SH-SY5Y (cell line): ENCODE measurements around the gene ABCA10.

ENCODE experiments used
- GATA2 ChIP-seq: IDR thresholded peaks from 2 replicates; pipeline ENCODE4 v1.6.1; 2011; ENCODE audit warnings: mild to moderate bottlenecking, low read depth, low read length
- GATA3 ChIP-seq: IDR thresholded peaks from 2 replicates; pipeline ENCODE4 v1.6.1; 2011; ENCODE audit warnings: low read depth, mild to moderate bottlenecking, low read length, moderate library complexity

ABCA10 gene

GRCh38 chr17:69208640-69209039 lies 20.0 kb downstream of the ABCA10 start:
- TF ChIP-seq GATA2 (no peak), GATA3 (no peak)

DNA sequence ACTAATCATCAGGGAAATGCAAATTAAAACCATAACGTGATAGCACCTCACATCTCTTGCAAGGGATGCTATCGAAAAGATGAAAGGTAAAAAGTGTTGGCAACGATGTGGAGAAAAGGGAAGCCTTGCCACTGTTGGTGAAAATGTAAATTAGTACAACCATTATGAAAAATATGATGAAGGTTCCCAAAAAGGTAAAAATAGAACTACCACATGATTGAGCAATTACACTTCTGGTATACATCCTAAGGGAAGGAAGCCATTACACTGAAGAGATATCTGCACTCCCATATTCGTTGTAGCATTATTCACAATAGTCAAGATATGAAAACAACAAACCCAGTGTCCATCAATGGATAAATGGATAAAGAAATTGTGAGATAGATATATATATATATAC lies 21.5 kb downstream of the ABCA10 start:
- TF ChIP-seq GATA2 = no peak
- TF ChIP-seq GATA3 = no peak

DNA sequence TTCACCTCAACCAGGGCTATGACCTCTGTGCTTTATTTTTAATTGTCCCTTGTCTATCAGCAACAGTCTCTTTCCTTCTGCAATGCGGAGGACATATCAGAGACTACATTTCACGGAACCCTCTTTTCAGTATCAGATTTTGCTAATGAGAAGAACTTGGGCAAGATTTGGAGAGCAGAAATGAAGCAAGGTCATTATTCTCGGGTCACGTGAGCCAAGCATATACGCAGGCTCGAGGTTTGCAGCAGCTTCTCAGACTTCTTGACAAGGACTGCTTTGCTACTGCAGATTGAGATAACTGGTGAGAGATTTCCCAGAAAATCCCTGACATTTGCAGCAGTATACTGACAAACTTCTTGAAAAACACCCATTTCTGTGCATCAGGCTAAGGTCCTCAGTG lies 30.4 kb downstream of the ABCA10 start:
- TF ChIP-seq GATA3 (no peak), GATA2 (no peak)

DNA sequence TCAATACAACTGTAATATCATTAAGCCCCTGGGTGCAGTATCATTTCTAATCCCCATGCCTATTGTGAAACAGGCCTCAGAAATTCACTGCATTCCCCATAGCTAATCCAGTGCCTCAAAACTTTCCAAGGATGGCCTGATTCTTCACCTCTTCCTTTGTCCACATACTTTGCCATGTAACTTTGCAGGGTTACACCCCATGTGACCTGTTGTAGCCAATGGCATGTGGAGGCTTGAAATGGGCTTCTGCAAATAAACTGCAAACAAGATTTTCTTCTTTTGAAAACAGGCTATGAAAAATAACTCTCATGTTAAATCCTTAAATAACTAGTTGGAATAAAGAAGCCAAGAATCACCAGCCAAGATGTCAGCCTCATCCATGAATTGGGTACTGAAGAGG lies 35.9 kb downstream of the ABCA10 start:
- TF ChIP-seq GATA3 (no peak), GATA2 (no peak)

DNA sequence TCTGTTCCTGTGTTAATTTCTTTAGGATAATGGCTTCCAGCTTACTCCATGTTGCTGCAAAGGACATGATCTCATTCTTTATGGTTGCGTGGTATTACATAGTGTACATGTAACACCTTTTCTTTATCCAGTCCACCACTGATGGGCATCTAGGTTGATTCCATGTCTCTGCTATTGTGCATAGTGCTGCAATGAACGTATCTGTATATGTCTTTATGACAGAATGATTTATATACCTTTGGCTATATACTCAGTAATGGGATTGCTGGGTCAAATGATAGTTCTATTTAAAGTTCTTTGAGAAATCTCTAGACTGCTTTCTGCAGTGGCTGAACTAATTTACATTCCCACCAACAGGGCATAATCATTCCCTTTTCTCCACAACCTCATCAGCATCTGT lies 39.8 kb downstream of the ABCA10 start:
- TF ChIP-seq GATA2 (no peak), GATA3 (no peak)

DNA sequence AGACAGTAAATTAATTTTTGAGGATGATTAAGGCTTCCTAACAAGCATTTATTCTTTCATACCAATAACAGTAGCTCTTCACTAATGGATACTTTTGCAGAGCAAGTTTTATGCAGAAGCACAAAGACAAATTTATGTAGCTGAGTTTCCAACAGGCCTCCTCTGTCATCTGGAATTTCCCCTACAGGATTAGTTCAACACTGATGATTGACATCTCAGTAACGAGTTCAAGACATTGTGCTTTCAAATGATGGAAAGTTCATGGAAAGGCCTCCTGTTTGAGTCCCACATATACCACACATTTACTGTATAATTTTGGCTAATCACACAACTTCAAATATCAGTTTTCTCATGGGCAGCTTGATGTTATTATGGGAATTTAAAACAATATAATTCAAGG lies 40.6 kb downstream of the ABCA10 start:
- TF ChIP-seq GATA3 = no peak
- TF ChIP-seq GATA2 = no peak

- TF ChIP-seq GATA3 (no peak), GATA2 (no peak)
Observed at GRCh38 chr17:69187294-69187693, 41.3 kb downstream of the ABCA10 start.

DNA sequence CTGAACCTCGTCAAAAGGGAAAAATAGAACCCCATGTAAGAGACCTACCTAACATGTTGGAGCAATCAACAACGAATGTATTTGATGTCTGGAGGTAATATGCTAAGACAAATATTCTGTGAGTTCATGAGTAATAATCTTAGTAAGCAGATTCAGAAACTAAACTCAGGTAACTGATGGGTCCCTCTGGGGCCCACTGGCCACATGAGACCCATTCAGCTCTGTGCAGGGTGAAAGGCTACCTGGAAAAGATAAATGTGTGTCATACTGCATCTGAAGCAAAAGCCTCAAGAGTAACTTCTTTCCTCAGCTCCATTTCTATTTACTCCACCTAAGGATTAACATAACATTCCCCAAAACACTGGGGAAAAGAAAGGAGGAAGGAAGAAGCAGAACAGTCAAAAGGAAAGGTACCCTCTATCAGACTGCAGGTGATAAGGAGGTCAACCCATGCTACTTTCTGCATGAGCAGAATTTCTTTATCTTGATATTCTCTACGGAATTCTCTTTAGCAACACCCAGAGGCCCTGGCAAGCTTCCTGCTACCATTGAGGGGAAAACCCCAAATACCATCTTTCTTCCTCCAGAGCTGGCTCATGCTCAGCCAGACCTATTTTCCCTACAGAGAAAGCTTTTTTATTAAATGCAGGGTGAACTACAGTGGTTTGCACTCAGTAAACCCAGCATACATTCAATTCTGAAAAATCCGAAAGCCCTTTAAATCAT lies 49.2 kb downstream of the ABCA10 start:
- no peak for TF ChIP-seq GATA2
- no peak for TF ChIP-seq GATA3

DNA sequence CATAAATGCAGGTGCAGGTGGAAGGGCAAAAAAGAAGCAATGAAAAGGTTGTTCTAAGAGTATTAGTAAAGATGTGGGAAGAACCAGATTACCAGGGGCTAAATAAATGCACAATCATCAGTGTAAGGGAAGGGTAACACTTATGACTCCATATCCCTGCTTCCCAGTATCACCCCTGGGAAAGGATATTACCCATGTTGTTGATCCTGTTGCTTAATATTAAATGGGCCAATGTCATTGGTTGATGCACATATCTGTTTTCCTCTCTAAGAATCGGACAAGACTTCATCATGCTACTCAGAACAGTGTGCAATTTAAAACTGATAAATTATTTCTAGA lies 52.2 kb downstream of the ABCA10 start:
- no peak for TF ChIP-seq GATA2
- no peak for TF ChIP-seq GATA3

DNA sequence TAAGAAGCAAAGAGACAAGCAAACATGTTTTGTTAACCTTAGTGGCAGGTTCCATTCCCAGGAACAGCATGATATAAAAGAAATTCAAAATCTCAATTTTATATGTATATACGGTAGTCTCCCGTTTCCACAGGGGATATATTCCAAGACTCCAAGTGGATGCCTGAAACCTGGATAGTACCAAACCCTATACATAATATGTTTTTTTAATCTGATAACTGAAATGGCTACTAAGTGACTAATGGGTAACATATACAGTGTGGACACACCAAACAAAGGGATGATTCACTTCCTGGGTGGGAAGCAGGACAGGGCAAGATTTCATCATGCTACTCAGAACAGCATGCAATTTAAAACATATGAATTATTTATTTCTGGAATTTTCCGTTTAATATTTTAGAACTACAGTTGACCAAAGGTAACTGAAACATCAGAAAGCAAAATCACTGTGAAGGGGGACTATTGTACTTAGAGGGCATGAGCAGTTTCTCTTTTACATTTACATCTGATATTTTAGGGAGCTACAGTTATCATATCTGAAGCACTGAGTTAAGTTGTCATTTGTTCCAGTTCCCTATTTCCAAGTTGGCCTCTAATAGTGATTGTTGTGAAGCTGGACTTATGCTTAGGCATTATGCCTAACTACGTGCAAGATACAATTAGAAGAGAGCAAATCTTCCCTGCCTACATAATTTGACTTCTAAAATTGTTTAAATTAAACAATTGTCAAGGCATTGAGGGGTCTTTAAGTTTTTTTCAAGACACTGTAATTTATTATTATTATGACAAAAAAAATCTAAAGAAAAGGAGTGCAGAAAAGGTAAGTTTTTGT lies 52.8 kb downstream of the ABCA10 start:
- TF ChIP-seq GATA3 (no peak), GATA2 (no peak)

DNA sequence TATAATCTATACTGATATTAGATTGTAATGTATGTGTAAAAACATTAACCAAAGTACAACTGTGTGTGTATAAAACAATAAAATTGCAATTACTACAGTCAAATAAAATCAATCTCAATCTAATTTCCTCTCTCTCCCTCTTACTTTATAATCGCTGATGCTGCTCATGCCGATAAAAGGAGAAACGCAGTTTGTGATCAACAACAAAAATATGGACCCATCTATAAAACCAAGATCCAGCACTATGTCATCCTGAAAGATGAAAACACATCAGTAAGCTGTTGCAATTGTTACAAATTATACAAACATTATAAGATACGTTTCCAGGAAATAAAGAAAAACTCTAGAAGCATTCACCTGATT lies 53.4 kb downstream of the ABCA10 start:
- TF ChIP-seq GATA2 (no peak), GATA3 (no peak)

- no peak for TF ChIP-seq GATA2
- no peak for TF ChIP-seq GATA3
Observed at GRCh38 chr17:69173118-69173517, 55.5 kb downstream of the ABCA10 start.

- TF ChIP-seq GATA3 (no peak), GATA2 (no peak)
Observed at GRCh38 chr17:69170377-69170776, 58.2 kb downstream of the ABCA10 start.

GRCh38 chr17:69166957-69167356 lies 61.7 kb downstream of the ABCA10 start:
- TF ChIP-seq GATA2 (no peak), GATA3 (no peak)

DNA sequence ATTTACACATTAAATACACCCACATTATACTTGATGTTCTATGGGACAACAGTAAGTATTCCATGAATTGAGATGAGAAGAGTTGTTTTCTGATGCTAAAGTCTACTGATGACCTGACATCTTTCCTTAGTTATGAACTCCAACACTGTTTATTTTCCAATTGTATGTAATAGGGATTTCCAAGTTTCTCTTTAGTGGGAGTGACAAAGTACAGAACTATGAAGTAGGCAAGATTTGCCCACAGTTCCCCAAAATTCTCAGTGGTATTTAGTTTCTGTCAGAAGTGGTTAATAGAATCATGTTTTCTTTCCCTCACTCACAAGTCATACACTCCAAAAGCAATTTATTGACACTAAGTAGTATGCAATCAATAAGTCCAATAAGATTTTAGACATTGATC lies 64.4 kb downstream of the ABCA10 start:
- TF ChIP-seq GATA3 (no peak), GATA2 (no peak)
